ENCODE measurements around the gene WDR20. TPM values are rescaled to one million over a fixed set of nuclear protein-coding genes. Genes with fewer than 3 reads are reported as not detected.

The WDR20 gene
- total and polyA plus RNA-seq, 10 of the 15 experiments (the other 5 are each of a cell fraction or from before 2014, with no cell fraction given) = 9.1 to 25.9 (median 18.4) TPM

- 83% methylated on average over 14 of the region's 15 CpGs for WGBS (ENCODE audit: insufficient coverage, insufficient replicate concordance, low lambda C conversion rate, missing lambda C conversion rate)
- no peak for DNase-seq (ENCODE audit: low read depth, low spot score)
- intact Hi-C loops (cut with micrococcal nuclease; ENCODE audit: unreplicated experiment) (no loop called here), in situ Hi-C loops (cut with MboI) (no loop called here)
- H3K4me2 ChIP-seq (ENCODE audit: control insufficient read depth, insufficient read depth) = no peak overlapping the region
- no peak overlapping the region for H3K4me3 ChIP-seq
- ChIA-PET SMC1A (ENCODE audit: uncharacterized antibody, unreplicated experiment) (no interaction called here), RAD21 (ENCODE audit: unreplicated experiment) (no interaction called here), CTCF (interaction anchor here (1.0 kb wide), 1 partner anchor 11 kb away, joined by 3 read pairs; no protein-coding TSS in a partner anchor), POLR2A (no interaction called here)
- no peaks in the 10 kb centered on the region for H4K20me1 ChIP-seq (ENCODE audit: control insufficient read depth, insufficient read depth)
- BruUV-seq (replicated peaks) = no TSS peak
- H3K27ac ChIP-seq (ENCODE audit: control insufficient read depth, insufficient read depth) = no peak overlapping the region
- H3K4me1 ChIP-seq (ENCODE audit: control insufficient read depth, insufficient read depth, low read length) = no peaks in the 10 kb centered on the region
- no peak overlapping the region for H3K9ac ChIP-seq (ENCODE audit: control insufficient read depth, insufficient read depth, low read length)
- FAIRE-seq = no peak
- ATAC-seq = no peak
- no peaks in the 10 kb centered on the region for H3K79me2 ChIP-seq (ENCODE audit: control insufficient read depth, insufficient read depth, low read length)
- no peaks in the 10 kb centered on the region for H3K27me3 ChIP-seq (replicated peaks in 1 of 2; ENCODE audit: control insufficient read depth in 2 of 2, insufficient read depth in 2 of 2, low read length in 1 of 2)
- H2AFZ ChIP-seq (ENCODE audit: control insufficient read depth, low read depth, low read length) = no peak overlapping the region
- no peaks in the 10 kb centered on the region; a peak in 1 of 4 replicates for H3K36me3 ChIP-seq (ENCODE audit: control insufficient read depth in 2 of 2, insufficient read depth in 2 of 2, low read length in 1 of 2)
- no peaks in the 10 kb centered on the region for H3K9me3 ChIP-seq (replicated peaks; ENCODE audit: control insufficient read depth, insufficient read depth, low read length)
- no peak for TF ChIP-seq BCLAF1 (IDR thresholded peaks at IDR 0.05)
- TF ChIP-seq LARP7 (IDR thresholded peaks at IDR 0.05) = no peak
- no peak for TF ChIP-seq ZBTB40 (IDR thresholded peaks at IDR 0.05; ENCODE audit: borderline replicate concordance)
- no peak for TF ChIP-seq SREBF1 (IDR thresholded peaks at IDR 0.05; ENCODE audit: low read length)
- no peak for TF ChIP-seq TCF12 (IDR thresholded peaks at IDR 0.05; ENCODE audit: low read depth, low read length)
- TF ChIP-seq SUZ12 (IDR thresholded peaks at IDR 0.05; ENCODE audit: unreplicated experiment) = no peak
- TF ChIP-seq POLR2AphosphoS5 (IDR thresholded peaks at IDR 0.05; ENCODE audit: low read length) = no peak
- TF ChIP-seq BRCA1 (IDR thresholded peaks at IDR 0.05; ENCODE audit: low read depth, low read length) = no peak
- TF ChIP-seq MXI1 (IDR thresholded peaks at IDR 0.05; ENCODE audit: low read depth, low read length) = no peak
- TF ChIP-seq USF2 (IDR thresholded peaks at IDR 0.05; ENCODE audit: borderline replicate concordance, low read depth, low read length) = no peak
- TF ChIP-seq ZBTB4 (CRISPR knock-in tag; IDR thresholded peaks at IDR 0.05) = no peak
- TF ChIP-seq SIN3A (IDR thresholded peaks at IDR 0.05; ENCODE audit: low read depth, low read length) = no peak
- TF ChIP-seq TARDBP (IDR thresholded peaks at IDR 0.05; ENCODE audit: borderline replicate concordance) = no peak
- TF ChIP-seq MYB (IDR thresholded peaks at IDR 0.05; ENCODE audit: borderline replicate concordance, low read depth, low read length) = no peak
Measured at GRCh38 chr14:102225936-102226335, 86.2 kb downstream of the WDR20 start.

Data from GM12878 (cell line).